ENCODE measurements around the gene ZKSCAN3.
A peak's percentile ranks its signal among the peaks of the same experiment; 100 is the strongest.
"Not testable (repeated sequence)": the region's sequence is repeated elsewhere in the genome, so short reads cannot be mapped to it uniquely, and the experiment has no call there.

The ZKSCAN3 gene

DNA sequence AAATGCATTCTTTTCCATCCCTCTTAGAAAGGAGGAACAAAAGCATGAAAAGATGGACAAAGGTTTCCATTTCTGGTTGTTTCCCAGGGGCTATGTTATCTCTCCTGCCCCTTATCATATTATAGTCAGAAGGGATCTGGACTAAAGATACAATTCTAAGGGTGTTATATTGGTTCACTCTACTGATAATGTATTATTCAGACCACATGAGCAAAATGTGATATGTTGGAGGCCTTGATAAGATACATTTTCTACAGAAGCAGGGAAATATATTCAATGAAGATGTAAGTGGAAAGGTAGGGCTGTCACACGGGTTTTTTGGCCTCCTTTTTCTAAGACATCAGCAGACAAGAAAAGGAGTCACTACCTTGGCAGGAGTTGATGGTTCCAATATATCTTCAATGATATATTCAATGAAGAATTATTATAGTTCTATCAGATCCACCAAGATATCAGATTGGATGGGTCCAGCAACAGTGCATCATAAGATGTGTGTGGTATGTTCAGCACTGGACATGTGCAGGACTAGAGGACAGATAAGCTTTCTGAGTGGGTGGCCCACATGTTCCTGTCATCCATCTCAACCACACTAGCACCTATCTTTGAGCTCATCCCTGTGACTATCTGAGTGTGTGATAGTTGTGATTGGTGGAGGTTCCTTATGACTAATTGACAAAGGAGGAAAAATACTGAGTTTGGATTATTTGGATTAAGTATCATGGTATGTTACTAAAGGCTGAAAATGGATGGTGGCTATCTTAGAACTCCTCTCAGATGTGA is 5.7 kb upstream of the ZKSCAN3 start:
- DNase-seq (ENCODE audit: low read depth), result no peak

DNA sequence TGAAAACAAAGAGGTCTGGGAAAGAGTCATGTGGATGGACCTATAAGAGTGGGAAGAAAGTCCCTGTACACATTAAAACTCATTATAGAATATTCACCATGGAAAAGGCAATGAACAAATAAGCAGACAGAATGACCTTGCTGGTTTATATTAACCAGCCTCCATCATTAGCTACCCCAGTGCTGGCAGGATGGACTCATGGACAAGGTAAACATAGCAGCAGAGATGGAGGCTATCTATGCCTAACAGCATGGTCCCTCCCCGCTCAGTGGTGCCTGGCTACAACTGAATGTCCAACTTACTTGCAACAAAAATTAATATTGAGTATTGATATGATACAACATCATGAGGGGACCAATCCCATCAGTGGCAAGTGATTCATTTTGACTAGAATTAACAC is 4.5 kb upstream of the ZKSCAN3 start:
- DNase-seq (ENCODE audit: low read depth), result no peak

DNA sequence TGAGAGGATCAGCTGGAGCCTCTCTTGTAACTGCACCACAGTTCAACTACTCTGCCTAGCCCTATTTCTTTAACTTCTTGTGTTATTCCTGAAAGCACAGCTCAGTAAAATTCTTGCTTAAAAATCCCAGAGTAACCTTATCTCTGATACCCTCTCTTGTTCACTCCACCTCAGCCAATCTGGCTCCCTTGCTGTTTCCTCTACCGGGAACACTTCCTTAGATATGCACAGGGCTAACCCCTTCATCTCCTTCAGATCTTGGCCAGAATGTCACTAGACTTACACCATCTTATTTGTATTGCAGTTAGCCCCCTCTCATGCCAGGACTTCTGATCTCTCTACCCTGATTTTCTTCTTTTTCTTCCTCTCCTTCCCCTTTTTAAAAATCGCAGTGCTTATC is 2.6 kb upstream of the ZKSCAN3 start:
- DNase-seq (ENCODE audit: low read depth), result no peak

DNA sequence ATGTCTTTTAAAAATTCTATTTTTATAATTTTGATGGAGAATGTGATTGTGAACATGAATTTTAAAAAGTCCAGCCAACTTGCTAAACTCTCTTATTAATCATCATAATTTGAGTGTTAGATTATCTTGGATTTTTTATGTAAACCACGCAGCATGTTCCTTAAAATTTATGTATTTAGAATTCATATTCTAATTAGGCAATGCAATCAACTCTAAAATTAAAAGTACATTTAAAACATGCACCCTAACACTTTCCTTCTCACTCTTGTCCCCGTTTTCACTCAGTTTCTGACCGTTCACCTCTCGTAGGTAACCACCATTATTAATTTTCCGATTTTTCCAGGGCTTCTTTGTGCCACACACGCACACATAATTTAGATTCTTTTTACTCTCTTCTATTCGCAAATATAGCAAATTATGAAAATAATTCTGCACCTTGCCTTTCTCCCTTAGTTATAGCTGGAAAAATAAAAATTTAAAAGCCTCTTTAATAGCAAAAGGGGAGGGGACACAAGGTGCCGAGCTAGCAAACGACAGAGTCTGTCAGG is 329 bp upstream of the ZKSCAN3 start:
- no peak for DNase-seq (ENCODE audit: low read depth)

GRCh38 chr6:28351087-28351486 is 1.3 kb downstream of the ZKSCAN3 start:
- DNase-seq (ENCODE audit: low read depth), result no peak

- DNase-seq (ENCODE audit: low read depth), result no peak
Measured at GRCh38 chr6:28351493-28351925, 1.8 kb downstream of the ZKSCAN3 start.

DNA sequence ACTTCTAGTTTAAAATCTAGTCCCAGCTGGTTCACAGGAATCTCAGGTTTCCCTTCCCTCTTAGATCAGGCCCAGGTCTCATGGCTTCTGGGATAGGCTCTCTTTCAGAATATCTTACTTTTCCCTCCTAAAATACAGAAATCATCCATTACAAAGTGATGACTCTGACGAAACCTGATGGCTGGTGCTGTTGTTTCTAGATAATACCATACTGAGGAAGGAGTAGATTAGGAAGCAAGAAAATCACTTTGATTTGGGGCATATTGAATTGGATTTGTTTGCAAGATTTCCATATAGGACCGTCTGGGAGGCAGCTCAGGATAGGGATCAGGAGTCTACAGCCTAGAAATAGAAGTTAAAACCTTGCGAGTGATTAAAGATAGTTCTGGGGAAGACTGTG is 3.6 kb downstream of the ZKSCAN3 start:
- no peak for DNase-seq (ENCODE audit: low read depth)

- DNase-seq (ENCODE audit: low read depth), result peak; percentile 34
Measured at GRCh38 chr6:28353981-28354676, 4.4 kb downstream of the ZKSCAN3 start.

DNA sequence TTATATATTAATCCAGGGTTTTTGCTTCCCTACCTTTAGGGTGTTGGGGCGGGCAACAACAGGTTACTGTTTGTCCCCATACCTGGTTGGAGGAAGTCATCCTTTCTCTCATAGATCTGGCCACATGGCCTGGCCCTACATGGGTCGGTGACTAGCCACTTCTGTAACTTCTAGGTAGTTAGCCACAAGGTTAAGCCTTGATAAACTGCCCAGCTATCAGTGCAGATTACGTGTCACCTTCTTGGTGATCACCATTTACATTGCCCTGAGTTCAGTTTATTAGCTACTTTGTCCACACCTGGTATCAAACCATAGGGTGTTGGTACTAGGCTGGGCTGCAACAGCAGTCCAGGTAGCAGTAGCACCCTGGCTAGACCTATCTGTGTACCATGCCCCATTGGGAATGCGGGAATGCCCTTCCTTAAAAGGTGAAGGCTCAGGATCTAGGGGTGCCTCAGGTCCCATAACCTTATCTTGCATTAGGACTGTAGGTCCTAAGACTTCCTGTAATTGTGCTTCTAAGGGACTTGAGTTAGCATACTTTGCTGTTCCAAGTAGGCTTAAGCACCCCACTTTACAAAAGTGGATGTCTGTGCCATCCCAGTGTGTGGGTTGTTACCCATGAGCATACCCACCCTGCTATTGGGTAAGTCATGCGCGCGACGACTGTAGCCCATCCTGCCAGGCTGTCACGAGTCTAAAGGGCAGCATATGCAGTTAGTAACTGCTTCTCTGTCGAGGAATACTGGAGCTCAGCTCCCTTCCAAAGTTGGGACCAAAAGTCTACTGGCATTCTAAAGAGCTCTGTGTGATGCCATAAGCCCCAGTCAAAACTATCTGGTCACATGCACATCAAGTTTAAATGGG is 5.2 kb downstream of the ZKSCAN3 start:
- DNase-seq (ENCODE audit: low read depth), result no peak

- peak; percentile 82 for DNase-seq (ENCODE audit: low read depth)
Measured at GRCh38 chr6:28355743-28356665, 6.3 kb downstream of the ZKSCAN3 start.

- no peak for DNase-seq (ENCODE audit: low read depth)
Measured at GRCh38 chr6:28356666-28357020, 6.9 kb downstream of the ZKSCAN3 start.

DNA sequence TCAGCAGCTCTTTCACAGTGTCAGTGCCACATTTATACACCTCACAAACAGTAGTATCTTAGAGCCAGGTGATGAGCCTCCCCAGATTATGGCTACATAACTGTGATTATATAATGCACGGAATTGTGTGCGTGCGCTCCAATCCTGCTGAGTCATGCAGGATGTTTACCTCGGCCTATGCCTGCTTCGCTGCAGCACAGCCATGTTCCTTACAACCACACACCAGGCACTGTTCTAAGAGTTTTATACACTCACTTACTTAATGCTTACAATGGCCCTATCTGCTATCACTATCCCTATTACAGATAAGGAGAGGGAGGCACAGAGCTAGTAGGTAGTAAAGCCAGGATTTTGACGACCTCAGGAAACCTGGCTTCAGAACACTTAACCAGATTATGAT is 7.3 kb downstream of the ZKSCAN3 start:
- DNase-seq (ENCODE audit: low read depth), result no peak

- DNase-seq (ENCODE audit: low read depth), result not testable (repeated sequence)
Measured at GRCh38 chr6:28359562-28359961, 9.8 kb downstream of the ZKSCAN3 start.

DNA sequence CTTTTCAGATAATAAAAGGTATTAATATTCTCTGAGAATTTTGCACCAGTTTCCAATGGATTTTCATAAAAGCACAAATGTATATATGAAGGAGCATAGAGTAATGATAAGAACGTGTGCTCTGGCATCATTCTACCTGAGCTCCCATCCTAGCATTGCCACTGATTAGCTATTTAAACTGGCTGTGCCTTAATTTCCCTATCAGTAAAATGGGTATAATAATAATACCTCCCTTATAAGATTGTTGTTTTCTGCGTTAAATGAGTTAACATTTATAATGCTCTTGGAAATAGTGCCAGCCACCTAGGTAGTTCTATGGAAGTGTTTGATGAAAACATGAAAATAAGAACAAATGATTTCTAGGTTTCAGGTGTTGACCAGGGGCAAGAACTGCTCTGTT is 11.2 kb downstream of the ZKSCAN3 start:
- DNase-seq (ENCODE audit: low read depth), result no peak

- not testable (repeated sequence) for DNase-seq (ENCODE audit: low read depth)
Measured at GRCh38 chr6:28365590-28365989, 15.8 kb downstream of the ZKSCAN3 start.

DNA sequence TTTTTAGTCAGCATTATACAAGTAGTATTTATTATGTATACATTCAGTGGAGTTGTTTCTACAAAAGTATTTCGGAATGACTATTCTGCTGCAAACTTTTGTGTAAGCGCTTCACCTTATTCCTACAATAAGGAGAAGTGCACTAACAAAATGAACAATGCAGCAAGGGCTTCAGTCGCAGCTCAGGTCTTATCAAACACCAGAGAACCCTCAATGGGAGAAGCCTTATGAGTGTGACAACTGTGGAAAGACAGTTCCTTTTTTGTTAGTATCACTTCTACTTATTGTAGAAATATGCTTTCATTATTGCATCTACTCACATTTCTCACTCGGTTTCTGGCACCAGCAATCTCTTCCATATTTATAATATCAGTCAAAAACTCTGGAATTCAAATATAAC is 18.8 kb downstream of the ZKSCAN3 start:
- no peak for DNase-seq (ENCODE audit: low read depth)

GRCh38 chr6:28369463-28369862 is 19.7 kb downstream of the ZKSCAN3 start:
- DNase-seq (ENCODE audit: low read depth), result no peak

GRCh38 chr6:28370440-28370839 is 20.7 kb downstream of the ZKSCAN3 start:
- no peak for DNase-seq (ENCODE audit: low read depth)

DNA sequence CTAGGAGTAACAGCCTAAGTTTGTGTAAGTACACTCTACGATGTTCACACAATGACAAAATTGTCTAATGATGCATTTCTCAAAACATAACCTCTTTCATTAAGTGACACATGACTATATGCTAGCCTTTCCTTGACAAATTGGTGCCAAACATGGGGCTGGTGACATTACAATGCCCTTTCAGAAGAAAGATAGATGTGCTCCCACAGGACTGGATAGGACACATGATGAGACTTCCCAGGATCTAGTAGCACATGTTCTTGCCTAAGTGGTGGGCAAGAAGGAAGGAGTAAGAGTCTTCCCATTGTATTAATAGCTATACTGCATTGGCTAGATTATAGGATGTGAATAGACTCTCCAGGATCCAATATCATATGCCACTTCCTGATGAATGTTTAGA is 21.5 kb downstream of the ZKSCAN3 start:
- DNase-seq (ENCODE audit: low read depth), result no peak

DNA sequence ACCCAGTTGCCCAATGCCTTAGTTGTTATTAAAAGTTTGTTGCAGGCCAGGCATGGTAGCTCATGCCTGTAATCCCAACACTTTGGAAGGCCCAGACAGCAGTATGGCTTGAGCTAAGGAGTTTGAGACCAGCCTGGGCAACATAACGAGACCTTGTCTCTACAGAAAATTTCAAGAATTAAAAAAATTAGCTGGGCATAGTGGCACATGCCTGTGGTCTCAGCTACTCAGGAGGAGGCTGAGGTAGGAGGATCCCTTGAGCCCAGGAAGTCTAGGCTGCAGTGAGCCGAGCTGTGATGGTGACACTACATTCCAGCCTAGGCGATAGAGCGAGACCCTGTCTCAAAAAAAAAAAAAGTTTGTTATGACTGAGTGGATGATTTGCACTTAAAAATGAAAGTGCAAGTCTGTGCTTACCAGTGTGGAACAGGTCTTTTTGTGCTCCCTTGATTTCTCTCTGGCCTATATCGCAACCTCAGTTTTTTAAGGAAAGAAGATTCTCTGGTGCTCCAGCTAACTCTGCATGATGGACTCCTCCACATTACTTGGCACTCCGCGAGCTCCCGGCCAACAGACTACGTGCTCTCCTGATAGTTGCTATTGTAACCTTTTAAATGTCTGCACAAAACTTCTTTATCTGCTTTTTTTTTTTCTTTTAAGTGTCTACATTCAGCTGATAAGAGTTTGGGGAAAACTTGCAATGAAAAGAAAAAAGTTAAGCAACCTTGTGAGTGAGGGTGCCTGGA is 22.1 kb downstream of the ZKSCAN3 start:
- DNase-seq (ENCODE audit: low read depth), result no peak

DNA sequence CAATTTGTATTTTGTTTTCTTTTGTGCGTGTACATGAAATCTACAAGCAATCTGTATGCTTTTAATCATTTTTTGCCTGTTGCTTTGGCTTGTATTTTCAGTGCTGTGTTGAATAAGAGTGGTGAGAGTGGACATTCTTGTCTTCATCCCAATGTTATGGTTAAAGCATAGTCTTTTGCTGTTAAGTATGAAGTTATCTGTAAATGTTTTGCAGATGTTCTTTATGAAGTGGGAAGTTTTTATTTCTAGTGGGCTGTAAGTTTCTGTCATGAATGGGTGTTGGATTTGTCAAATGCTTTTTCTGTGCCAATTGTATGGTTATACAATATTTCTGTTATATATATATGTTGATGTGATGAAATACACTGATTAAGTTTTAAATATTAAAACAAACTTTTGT is 24.2 kb downstream of the ZKSCAN3 start:
- DNase-seq (ENCODE audit: low read depth), result no peak

All from stromal cell of bone marrow (primary cell).